Glutamatergic neuron (in vitro differentiated cells): ENCODE measurements around the gene CAP1. TPM values are rescaled to one million over a fixed set of nuclear protein-coding genes. Genes with fewer than 3 reads are reported as not detected.

Experiments used
- DNase-seq: peaks from one replicate; pipeline ENCODE4 v3.0.0; 2022
- H3K27ac Mint-ChIP-seq: one replicate; pipeline ENCODE4 v1.8.0; 2020; ENCODE audit warnings: mild to moderate bottlenecking, mixed read lengths, inconsistent platforms; ENCODE audit not compliant: unreplicated experiment
- H3K27me3 Mint-ChIP-seq: one replicate; pipeline ENCODE4 v1.8.0; 2020; ENCODE audit warnings: mild to moderate bottlenecking, moderate library complexity, mixed read lengths, inconsistent platforms; ENCODE audit not compliant: unreplicated experiment
- H3K36me3 Mint-ChIP-seq: one replicate; pipeline ENCODE4 v1.8.0; 2020; ENCODE audit warnings: mild to moderate bottlenecking, mixed read lengths, inconsistent platforms; ENCODE audit not compliant: unreplicated experiment
- H3K4me1 Mint-ChIP-seq: one replicate; pipeline ENCODE4 v1.8.0; 2020; ENCODE audit warnings: mild to moderate bottlenecking, low read depth, mixed read lengths, inconsistent platforms; ENCODE audit not compliant: unreplicated experiment
- H3K4me3 Mint-ChIP-seq: one replicate; pipeline ENCODE4 v1.8.0; 2020; ENCODE audit warnings: mild to moderate bottlenecking, mixed read lengths, inconsistent platforms; ENCODE audit not compliant: unreplicated experiment
- H3K9me3 Mint-ChIP-seq: one replicate; pipeline ENCODE4 v1.8.0; 2020; ENCODE audit warnings: mild to moderate bottlenecking, moderate library complexity, mixed read lengths, inconsistent platforms; ENCODE audit not compliant: unreplicated experiment
- CTCF ChIP-seq: fragments of 200-600 bp; sonication (generic); IDR thresholded peaks from one replicate; pipeline ENCODE4 v1.5.0; 2021; ENCODE audit not compliant: partially characterized antibody, unreplicated experiment
- total RNA-seq: library from RNA; stranded (reverse); fragmentation: NEBNext Ultra II Directional; extraction: Animal tissue kit (Norgen Biotek cat#: 25700); gene quantifications from one replicate; pipeline ENCODE4 v1.2.1, GENCODE V29; 2021; ENCODE audit not compliant: unreplicated experiment

The CAP1 gene
- total RNA-seq, 1 donor from 2014 or later: 293 TPM

- H3K4me3 Mint-ChIP-seq: no peak overlapping the region
- no peaks in the 10 kb centered on the region for H3K9me3 Mint-ChIP-seq
These were observed 7.2 kb downstream of the CAP1 start for GRCh38 chr1:40047769-40048168.

GRCh38 chr1:40049725-40050124, 9.2 kb downstream of the CAP1 start:
- DNase-seq: no peak
- no peak for TF ChIP-seq CTCF
- H3K27ac Mint-ChIP-seq: no peak overlapping the region
- no peaks in the 10 kb centered on the region for H3K27me3 Mint-ChIP-seq
- no peak overlapping the region for H3K4me3 Mint-ChIP-seq
- no peaks in the 10 kb centered on the region for H3K36me3 Mint-ChIP-seq
- H3K9me3 Mint-ChIP-seq: no peaks in the 10 kb centered on the region
- H3K4me1 Mint-ChIP-seq: peaks cover under 1% of the 10 kb centered on the region

More at GRCh38 chr1:40047769-40048168, 7.2 kb downstream of the CAP1 start:
- no peak for DNase-seq
- Mint-ChIP-seq H3K4me1 (peaks cover 4% of the 10 kb centered on the region), H3K27ac (no peak overlapping the region), H3K36me3 (no peaks in the 10 kb centered on the region), H3K27me3 (no peaks in the 10 kb centered on the region)
- TF ChIP-seq CTCF: no peak

- no peak overlapping the region for H3K27ac Mint-ChIP-seq
- no peaks in the 10 kb centered on the region for H3K36me3 Mint-ChIP-seq
- DNase-seq: no peak
- H3K4me1 Mint-ChIP-seq: peaks cover 4% of the 10 kb centered on the region
- no peak for TF ChIP-seq CTCF
- no peaks in the 10 kb centered on the region for H3K27me3 Mint-ChIP-seq
- no peaks in the 10 kb centered on the region for H3K9me3 Mint-ChIP-seq
- H3K4me3 Mint-ChIP-seq: no peak overlapping the region
These were observed 10.3 kb downstream of the CAP1 start for GRCh38 chr1:40050863-40051262.

- H3K27ac Mint-ChIP-seq: no peak overlapping the region
- no peak overlapping the region for H3K4me3 Mint-ChIP-seq
- H3K36me3 Mint-ChIP-seq: no peaks in the 10 kb centered on the region
- no peak for DNase-seq
- no peaks in the 10 kb centered on the region for H3K9me3 Mint-ChIP-seq
- H3K4me1 Mint-ChIP-seq: peaks cover 4% of the 10 kb centered on the region
- H3K27me3 Mint-ChIP-seq: no peaks in the 10 kb centered on the region
- TF ChIP-seq CTCF: no peak
These were observed 12.8 kb downstream of the CAP1 start for GRCh38 chr1:40053138-40053887.

DNA sequence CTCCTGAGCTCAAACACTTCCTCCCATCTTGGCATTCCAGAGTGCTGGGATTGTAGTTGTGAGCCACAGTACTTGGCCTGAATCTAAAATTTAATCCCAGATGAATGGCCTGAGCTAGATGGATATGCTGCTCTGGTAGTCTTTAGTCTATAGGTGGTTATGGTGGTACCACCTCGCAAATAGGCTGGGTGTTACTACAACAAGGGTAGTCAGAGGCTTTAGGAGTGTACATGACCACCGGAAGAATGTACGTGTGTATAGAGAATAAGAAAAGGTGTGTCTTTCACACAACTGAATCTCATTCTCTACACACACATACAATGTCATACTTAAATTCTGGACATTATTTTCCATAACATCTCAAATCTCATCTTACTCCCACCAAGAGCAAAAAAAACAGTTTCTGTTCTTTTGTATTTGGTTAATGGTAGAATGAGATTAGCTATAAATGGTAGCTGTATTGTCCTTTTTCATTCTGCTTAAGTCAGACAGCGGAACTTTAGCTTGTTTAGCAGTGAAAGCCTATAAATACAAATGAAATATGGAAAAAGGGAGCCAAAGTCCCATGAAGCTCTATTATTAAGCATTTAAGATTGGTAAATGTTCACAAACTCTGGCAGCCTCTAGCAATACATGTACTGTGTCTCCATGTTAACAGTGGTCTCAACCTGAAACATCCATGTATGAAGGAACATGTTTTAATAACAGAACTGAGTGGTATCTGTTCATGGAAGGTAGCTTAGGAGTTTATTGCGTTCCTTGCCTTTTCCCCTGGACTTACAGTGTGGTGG, 16.2 kb downstream of the CAP1 start:
- H3K27me3 Mint-ChIP-seq: no peaks in the 10 kb centered on the region
- no peaks in the 10 kb centered on the region for H3K36me3 Mint-ChIP-seq
- TF ChIP-seq CTCF: no peak
- H3K4me1 Mint-ChIP-seq: peaks cover 4% of the 10 kb centered on the region
- H3K9me3 Mint-ChIP-seq: no peaks in the 10 kb centered on the region
- H3K27ac Mint-ChIP-seq: peak overlapping the region; percentile 31
- no peak for DNase-seq
- no peak overlapping the region for H3K4me3 Mint-ChIP-seq
